GM19455 (cell line): ENCODE results near the gene EPS8L3.
A peak's percentile ranks its signal among the peaks of the same experiment; 100 is the strongest.

Experiments
- ATAC-seq: cut with Tn5 transposase; IDR thresholded peaks from one replicate; pipeline ENCODE4 v1.9.1; 2021; ENCODE audit not compliant: unreplicated experiment

Gene EPS8L3

DNA sequence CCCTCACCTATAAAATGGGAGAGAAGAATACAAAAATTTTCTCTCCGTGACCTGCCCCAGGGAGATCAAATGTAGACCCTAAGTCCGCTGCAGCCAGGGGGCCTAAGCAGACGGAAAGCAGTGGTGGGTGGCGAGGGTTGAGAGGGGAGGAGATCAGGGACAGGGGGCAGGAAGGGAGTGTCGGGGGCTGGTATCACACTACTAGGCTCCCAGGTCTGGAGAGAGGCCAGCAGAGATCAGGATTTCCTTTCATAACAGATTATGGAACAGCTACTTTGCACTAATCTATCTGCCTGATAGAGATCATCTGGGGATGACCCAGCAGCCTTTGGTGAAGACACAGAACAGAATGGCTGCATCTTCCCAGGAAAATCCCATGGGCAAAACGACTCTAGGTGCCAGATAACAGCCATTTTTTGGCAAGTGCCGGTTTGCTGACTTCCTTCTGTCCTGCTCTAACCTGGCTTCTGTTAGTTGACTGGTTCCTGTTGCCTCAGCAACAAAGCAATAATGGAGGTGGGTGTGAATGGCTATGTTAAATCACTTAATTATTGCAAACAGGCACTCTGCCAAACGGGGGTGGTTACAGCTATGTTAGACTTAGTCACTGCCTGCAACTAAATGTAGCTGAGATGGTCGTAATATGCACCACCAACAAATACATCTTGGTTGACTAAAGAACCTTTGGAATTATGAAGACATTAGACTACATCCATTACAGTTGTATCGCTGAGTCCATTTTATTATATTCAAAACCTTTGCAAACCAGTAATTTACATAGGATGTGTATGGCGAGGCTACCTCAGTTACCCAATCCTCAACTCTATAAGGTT is 30.0 kb upstream of the EPS8L3 start:
- ATAC-seq = no peak

DNA sequence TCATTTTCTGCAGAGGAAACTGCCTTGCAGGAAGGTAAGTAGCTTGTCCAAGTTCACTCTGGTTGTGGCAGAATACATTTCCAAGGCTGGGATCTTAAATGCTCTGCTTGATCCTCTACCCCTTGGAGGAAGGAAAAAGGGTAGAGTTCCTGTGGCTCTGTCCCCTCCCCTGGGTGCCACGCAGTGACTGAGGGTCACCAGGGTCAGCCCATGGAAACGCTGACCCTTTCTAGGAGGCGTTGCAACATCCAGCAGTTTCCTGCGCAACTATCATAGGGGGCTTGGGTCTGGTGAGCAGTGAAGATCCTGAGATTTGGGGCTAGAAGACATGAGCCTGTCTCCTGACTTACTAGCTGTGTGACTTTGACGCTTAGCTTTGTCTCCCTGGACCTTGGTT is 29.4 kb upstream of the EPS8L3 start:
- ATAC-seq = no peak

DNA sequence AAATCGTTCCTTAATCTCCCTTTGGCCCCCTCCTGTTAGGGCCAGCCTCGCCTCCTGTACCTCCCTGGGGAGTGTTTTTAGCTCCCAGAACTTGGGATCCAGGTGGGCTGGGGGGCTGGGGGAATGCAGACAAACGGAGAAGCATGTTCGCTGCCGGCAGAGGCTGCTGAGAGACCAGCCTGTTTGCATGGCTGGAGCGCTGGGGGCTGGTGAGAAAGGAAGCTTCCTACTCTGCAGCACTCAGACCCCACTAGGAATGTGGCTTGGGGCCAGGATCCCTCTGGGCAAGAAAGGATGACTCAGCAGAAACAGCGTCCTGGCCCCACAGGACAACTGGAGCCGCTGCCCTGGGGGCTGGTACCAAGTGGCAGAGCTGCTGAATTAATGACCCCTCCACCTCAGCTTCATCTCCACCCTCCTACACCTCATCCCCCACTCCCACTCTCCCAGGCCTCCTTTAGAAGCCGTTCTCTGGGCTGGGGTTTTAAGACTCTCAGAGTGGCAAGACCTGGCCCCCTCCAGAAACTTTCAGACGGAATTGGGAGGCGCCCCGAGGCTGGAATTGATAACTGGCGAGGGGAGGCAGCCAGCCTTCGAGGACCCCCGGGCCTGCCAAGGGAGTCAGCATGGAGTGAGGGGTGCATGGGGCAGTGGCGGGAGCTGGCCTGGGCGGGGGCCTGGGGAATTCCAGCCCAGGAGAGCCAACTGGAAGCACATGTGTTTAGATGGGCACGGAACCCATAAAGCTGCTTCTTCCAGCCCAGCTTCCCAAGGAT is 28.5 kb upstream of the EPS8L3 start:
- no peak for ATAC-seq

DNA sequence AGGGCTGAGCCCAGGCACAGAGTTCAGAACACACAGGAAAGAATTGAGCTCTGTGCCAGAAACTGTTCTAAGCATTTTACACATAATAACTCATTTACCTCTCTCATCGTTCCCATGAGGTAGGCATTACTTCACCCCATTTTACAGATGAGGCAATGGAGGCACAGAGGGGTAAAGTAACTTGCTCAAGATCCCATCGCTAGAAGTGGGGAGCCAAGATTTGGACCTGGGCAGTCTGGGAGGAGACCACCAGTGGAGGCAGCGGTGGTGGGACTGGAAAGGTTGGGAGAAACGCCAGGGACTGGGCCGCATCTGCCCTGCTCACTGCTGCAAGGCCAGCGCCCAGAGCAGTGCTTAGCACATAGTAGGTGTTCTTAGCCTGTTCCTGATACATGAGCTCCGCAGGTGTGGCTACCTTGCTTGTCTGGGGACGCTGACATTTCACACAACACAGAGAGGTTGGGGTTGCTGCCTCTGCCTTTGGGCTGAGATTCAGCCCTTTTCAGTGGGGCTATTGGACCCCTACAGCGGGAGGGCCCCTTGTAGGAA is 27.8 kb upstream of the EPS8L3 start:
- ATAC-seq = no peak

DNA sequence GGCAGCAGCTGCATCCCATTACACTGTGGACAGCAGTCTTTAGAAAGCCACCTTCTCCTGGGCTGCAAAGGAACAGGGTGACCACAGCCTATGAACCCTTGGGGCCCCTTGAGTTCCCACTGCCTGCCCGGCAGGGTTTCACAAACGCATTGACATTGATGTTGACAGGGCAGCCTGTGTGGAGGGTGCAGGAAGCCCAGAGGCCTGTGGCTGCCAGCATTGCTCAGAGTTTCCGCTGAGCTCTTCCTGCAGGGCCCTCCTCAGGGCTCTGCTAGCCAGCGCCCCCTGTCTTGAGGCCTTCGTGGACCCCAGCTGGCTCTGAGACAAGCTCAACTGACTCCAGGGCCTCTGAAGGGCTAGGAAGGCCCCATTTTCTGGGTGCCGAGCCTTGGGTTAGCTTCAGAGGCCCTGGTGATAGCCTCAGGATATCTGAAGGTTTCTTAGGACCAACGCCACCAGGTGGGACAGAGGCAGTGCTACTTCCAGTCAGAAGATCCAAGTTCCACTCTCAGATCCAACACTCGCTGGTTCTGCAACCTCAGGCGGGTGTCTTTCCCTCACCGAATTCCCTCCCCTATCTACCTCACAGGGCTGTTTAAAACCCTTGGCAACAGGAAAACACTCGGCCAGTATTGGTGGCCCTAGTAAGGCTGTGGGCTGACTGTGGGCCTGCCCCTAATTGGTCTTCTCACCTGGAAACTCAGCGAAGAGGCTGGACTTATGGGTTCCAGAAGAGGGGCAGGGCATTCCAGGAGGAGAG is 27.2 kb upstream of the EPS8L3 start:
- peak; percentile 62 for ATAC-seq

DNA sequence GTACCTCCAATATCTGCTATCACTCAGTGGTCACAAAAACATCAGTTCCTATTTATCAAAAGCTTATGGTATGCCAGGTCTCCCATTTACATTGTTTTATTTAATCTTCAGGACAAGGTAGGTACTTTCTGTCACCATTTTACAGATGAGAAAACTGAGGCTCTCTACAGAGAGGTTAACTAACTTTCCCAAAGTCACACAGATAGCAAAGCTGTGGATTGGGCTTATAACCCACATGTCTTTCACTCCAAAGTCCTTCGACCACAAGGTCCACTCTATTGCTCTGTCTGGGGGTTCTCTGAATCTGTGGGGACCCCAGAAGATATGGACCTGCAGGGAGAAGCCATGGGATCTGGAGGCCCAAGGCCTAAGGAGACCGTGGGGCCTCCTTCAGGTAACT is 26.6 kb upstream of the EPS8L3 start:
- ATAC-seq = no peak

DNA sequence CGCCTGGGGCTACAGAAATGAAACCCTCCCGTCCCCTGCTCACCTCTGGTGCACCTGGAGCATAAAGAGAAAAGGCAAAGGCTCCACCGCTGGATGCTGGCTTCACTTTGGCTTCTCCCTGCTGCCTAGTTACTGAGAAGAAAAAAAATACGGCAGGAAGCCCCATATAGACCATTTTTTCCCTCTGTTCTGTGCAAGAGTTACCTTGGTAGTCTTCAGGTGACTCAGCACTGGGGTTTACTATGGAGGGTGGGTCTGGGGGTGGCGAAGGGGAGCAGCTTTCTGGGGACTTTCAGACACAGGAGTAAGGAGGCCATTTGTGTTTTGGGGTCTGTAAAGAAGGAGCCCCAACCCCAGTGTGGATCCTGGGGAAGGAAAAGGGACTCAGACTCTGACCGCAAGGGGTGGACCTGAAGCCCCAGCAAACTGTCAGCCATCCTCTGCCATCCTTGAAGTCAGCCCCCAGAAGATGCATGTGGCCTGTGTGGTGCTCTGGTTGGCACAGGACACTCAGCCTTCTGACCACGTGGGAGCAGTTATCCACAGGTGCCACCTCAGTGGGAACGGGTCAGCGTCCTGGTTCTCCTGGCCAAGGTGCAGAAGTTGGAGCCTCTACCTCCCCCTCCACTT is 25.9 kb upstream of the EPS8L3 start:
- no peak for ATAC-seq

DNA sequence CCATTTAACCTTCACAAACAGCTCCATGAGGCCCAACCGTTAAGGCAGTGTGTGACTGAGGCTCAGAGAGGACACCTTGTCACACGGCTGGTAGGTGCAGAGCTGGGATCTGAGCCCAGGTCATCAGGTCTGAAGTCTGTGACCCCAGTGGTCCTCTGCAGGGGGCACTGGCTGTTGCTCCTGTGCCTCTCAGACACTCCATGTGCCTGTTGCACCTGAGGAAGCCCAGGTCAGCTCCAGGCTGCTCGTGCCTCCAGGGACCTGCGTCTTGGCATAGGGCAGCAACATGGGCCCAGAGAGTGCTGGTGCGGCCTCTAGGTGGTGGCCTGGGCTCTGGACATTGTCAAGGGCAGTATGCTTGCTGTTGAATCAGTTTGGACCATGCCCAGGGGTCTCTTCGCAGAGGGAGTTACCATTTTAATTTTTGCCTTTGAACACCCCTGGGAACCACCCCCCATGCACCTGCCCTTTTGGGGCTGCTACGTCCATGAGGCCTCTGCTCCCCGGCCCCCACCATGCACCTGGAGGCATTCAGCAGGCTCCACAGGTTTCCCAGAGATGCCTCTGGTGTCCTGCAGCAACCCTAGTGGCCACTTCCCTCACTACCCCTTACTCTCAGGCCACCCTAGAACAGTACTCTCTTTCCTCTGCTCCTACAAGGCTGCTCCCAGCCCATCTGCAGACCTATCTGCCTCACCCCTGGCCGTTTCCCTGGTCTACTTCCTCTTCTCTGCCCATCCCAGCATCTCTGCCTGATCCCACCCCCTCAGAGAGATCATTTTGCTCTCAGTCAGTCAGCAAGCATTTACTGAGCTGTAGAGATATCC is 25.2 kb upstream of the EPS8L3 start:
- no peak for ATAC-seq

DNA sequence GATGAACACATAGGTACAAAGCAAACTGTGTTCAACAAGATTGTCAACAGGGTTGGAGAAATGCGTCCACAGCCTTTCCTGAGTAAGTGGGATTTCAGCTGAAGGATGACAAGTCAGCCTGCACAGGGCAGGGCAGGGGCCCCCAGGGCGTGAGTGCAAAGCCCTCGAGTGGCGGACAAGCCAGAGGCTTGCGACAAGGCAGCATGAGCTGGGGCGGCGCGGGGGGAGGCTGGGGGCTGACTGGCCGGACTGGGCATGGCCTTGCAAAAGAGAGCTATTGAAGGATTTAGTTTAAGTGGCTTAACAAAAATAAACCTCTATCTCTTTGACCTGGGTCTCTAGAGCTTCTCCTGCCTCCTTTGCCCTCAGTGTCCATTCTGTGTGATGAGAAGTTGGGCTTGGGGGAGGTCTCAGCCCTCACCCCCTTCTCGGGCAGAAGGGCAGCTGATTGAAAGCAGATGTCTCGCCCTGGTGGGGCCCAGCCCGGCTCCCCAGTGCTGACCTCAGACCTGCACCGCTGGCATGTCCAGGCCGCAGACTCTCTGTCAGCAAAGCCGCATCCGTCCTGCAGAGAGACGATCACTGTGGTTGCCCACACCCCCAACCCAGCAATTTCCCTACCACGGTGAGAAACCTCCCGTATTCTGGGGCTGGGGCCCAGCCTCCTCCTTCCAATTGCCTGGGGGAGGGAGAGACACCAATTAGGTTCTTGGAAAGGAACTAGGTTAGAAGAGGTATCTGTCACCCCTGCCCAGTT is 24.3 kb upstream of the EPS8L3 start:
- ATAC-seq = no peak

DNA sequence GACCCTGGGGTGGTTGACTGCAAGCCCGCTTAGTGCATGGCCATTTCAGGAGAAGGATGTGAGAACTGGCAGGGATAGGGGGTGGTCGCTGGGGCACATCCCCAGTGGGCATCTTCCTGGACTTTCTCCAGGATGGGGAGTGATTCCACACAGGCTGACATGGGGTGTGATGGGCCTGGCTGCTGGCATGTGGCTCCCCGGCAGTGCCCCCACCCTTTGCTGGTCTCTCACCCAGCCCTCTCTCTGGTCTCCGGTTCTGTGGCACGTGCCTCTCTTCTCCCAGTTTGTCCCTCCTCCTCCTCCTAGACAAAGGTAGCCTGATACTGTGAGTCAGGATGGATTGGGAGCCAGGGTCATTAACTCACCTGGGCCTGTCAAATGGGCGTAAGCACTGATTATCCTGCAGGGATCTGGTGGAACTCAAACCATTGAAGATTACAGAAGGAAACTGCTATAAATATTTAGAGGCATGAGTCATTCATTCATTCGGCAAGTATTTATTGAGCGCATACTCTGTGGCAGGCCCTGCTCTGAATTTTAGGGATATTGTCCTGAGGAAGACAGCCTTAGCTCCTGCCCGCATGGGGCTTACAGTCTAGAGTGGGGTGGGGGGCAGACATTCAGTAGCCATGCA is 23.6 kb upstream of the EPS8L3 start:
- ATAC-seq = no peak

DNA sequence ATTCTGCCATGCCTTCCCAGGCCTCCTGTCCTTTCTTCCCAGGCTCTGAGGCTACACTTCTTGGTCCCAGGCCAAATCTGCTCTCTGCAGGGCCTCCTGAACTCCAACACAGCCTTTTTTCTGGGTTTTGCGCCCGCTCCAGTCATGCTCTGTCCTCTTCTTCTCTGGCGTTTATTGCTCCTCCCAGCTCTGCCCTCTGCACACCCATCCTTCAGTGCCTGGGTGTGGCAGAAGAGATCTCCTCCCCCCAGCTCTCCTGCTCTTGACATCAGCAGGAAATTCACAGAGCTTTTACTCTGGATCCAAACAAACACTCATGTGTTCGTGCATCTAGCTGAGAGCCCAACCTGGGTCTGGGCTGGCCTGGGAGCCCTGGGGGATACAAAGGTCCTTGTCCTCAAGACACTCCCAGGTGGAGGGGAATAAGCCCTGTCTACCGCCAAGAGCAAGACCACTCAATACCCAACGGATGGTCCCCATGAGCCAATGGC is 22.9 kb upstream of the EPS8L3 start:
- ATAC-seq = no peak

DNA sequence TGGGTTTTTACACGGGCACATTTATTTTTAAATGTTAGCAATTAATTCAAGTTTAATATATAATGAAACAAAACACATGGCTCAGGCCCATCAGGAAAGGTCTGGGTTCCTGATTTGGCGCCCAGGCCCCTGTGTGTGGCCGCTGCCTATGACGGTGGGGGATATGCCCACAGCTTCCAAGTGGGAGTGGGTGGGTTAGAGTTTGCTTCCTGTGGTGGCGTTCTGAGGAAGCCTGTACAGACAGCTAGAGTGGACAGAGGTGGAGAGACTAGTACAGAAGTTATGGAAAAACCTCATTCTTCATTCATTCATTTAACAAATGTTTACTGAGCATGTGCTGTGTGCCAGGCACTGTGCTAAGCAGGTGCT is 22.4 kb upstream of the EPS8L3 start:
- ATAC-seq = no peak

DNA sequence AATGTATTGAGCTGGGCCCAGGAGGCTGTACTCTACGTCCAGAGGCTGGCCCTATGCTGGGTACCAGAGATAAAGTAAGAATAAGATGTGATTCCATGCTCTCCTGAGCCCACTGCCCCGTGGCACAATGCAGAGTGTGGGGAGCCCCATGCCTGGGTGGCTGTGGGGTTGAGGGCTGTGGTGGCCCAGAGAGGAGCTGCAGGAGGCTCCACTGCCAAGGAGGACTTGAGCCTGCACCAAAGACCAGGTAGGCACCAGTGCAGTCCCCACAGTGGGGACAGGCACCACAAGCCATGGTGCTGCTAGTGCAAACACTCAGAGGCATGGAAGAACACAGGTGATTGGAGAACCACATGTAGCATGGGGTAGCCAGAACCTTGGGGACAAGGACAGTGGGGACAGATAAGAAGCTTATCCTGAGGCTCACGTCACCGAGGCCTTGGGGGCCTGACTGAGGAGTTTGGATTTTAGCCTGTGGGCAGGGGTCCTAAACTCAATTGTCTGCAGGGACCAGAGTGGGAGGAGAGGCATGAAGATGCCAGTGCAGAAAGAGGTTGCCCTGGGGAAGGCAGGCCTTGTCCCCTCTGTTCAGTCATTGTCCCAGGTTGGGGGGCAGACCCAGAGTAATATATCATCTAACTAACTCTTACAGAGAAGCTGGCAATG is 21.9 kb upstream of the EPS8L3 start:
- ATAC-seq = no peak

DNA sequence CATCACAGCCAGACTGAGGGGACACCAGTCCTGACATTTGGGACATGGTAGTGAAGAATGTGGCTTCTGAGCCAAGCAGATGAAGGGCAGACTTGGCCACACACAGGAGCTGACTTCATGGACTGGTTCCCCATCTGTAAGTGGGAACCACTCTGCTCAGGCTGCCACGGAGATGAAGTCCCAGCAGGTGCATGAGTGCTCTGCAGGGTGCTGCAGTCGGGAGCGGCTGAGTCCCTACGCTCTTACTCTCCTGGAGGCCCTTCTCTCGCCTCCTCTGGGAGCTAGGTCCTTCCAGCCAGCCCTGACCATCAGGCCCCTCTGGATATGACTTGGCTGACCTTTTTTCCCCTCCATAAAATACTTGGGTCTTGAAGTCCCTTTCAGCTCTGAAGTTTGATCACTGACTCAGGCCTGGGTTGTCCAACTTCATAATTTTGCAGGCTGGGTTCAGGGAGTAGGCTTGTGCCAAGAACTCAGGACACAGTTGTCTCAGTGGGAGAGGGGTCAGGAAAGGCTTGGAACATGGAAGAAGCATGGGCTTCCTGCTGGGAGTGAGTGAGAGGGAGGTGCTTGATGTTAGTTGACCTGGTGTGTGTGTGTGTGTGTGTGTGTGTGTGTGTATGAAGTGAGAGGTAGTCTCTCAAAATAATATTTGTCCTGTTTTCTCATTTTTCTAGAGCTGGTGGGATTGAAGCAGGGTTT is 21.0 kb upstream of the EPS8L3 start:
- no peak for ATAC-seq

DNA sequence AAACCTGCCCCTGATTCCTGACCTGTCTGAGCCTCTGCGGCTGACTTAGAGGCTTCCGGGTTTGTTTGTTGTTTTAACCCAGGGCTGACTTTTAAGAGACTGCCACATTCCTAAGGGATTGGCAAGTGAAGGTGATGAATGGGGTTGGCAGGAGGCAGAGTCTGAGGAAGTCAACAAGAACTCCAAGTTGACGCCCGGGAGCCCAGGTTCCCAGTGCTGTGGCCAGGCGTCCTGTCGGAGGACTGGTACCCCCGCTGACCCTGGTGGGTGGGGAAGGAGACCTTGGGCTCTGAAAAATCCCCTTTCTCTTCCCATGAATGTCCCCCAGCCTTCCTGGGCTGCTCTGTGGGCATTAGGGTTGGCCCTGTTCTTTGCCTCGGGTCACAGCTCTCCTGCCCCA is 19.7 kb upstream of the EPS8L3 start:
- no peak for ATAC-seq

DNA sequence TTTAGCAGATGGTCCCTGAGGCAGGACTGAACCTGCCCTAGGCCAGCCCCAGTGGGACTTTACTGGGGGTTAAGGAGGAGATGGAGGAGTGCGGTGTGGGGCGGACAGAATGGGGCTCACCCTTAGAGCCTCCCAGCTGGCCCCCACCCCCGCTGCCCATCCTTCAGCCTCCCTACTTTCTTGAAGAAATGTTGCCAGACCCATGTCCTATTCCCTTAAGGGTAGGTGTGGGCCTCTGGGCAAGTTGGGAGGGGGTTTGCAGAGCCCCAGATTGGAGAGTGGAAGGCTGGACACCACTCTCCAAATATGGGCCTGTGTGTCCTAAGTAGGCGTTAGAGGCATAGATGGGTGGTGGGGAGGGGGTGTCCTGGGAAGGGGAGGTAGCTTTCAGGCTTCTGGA is 19.2 kb upstream of the EPS8L3 start:
- ATAC-seq = no peak

DNA sequence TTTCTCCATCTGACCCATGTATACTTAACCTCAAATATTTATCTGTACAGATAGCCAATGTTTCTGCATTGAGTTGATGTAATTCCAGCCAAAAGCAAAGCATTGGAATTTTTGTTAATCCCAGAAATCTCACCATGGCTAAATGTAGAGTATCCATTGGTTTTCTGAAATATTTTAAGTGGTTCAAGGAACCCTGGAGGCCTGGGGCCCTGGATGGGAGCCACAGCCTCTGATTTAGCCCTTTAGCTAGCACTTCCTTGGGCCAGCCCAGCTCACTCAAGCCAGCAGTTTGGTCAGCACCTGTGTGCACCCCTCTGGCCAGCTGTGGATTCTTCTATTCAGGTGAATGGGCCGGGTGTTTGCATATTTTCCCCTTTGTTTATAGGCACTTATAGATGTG is 18.8 kb upstream of the EPS8L3 start:
- ATAC-seq = no peak

DNA sequence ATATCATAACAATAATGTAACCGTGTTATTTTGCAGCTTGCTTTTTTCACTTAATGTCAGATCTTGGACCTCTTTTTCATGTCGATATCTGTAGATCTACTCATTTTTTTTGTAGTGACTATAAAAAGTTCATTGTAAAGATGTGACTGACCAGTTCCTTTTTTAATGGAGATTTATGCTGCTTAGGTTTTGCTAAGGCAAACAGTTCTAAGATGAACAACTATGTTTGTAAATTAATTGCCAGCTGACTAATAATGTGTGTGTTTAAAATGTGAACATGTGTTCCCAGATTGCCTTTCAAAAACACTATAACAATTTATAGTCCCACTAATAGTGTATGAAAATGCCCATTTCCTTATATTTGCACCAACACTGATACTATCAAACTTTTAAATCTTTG is 18.1 kb upstream of the EPS8L3 start:
- no peak for ATAC-seq
